BE2C (cell line): Measurements from ENCODE around the gene ARL2BP. TPM values are rescaled to one million over a fixed set of nuclear protein-coding genes. Genes with fewer than 3 reads are reported as not detected.
"Not testable (repeated sequence)": the region's sequence is repeated elsewhere in the genome, so short reads cannot be mapped to it uniquely, and the experiment has no call there.

Experiments used
- DNase-seq: peaks from one replicate; pipeline ENCODE4 v3.0.0-alpha.2; 2020
- H3K27me3 ChIP-seq: fragments of 250-450 bp; sonication (Bioruptor Pico); 2 replicates; pipeline ENCODE4 v1.5.1; 2020; ENCODE audit warnings: mild to moderate bottlenecking
- H3K36me3 ChIP-seq: fragments of 250-450 bp; sonication (Bioruptor Pico); 2 replicates; pipeline ENCODE4 v1.5.1; 2020; ENCODE audit warnings: mild to moderate bottlenecking
- H3K4me1 ChIP-seq: fragments of 250-450 bp; sonication (Bioruptor Pico); 2 replicates; pipeline ENCODE4 v1.5.1; 2020
- H3K4me3 ChIP-seq: 2 replicates; pipeline ENCODE4 v1.5.1; 2011; ENCODE audit warnings: low read depth, low read length
- H3K9me3 ChIP-seq: fragments of 250-450 bp; sonication (Bioruptor Pico); 2 replicates; pipeline ENCODE4 v1.5.1; 2020
- CTCF ChIP-seq: IDR thresholded peaks from 2 replicates; pipeline ENCODE4 v1.5.1; 2012; ENCODE audit warnings: mild to moderate bottlenecking, low read depth, low read length
- polyA plus RNA-seq: library from polyadenylated mRNA; unstranded; fragments of >200 nt; gene quantifications from one replicate; pipeline ENCODE4 v1.2.1, GENCODE V29; 2012; ENCODE audit warnings: low read depth, missing spikeins; ENCODE audit not compliant: insufficient read length, insufficient read depth

Gene ARL2BP
- 44.5 TPM for polyA plus RNA-seq

- H3K36me3 ChIP-seq = peaks cover 7% of the 10 kb centered on the region; the same call in 1 of the 2 replicates
- DNase-seq = peak; percentile 99
- TF ChIP-seq CTCF = no peak
- no peaks in the 10 kb centered on the region for H3K27me3 ChIP-seq
- H3K9me3 ChIP-seq = no peaks in the 10 kb centered on the region
- H3K4me1 ChIP-seq = no peaks in the 10 kb centered on the region
- H3K4me3 ChIP-seq = peak within 1 kb of the TSS; percentile 88
Observed at GRCh38 chr16:57244767-57245471, at the start of gene ARL2BP. ARL2BP (plus strand) TSS chr16:57245259; CDS start chr16:57245368, 109 bp downstream.

DNA sequence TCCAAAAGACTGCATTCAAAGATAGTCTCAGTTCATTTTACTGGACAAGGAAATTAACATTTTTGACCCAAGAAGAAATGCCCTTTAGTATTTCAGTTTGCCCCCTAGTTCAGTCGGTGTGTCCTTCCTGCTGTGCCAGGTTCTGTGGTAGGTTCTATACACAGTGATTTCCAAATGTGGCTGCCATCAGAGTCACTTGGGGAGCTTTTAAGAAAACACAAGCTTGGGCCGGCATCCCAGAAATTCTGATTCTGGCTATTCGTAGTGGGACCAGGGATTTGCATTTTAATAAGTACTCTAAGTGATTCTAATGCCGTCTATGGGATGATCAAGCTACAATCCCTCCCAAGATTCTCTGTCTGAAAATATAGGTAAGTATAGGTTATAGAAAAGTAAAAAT lies 48.8 kb upstream of the ARL2BP start:
- Histone ChIP-seq H3K36me3 (peaks cover 5% of the 10 kb centered on the region; the same call in 1 of the 2 replicates), H3K9me3 (no peaks in the 10 kb centered on the region; the same call in 1 of the 2 replicates), H3K4me1 (peaks cover 13% of the 10 kb centered on the region), H3K27me3 (no peaks in the 10 kb centered on the region), H3K4me3 (no peak overlapping the region)
- no peak for DNase-seq
- no peak for TF ChIP-seq CTCF

GRCh38 chr16:57196753-57197152 lies 48.3 kb upstream of the ARL2BP start:
- Histone ChIP-seq H3K27me3 (no peaks in the 10 kb centered on the region), H3K36me3 (peaks cover 5% of the 10 kb centered on the region; the same call in 1 of the 2 replicates), H3K4me1 (peaks cover 13% of the 10 kb centered on the region), H3K9me3 (no peaks in the 10 kb centered on the region; the same call in 1 of the 2 replicates), H3K4me3 (peak overlapping the region; percentile 8; the same call in 1 of the 2 replicates)
- peak; percentile 41 for DNase-seq
- no peak for TF ChIP-seq CTCF

DNA sequence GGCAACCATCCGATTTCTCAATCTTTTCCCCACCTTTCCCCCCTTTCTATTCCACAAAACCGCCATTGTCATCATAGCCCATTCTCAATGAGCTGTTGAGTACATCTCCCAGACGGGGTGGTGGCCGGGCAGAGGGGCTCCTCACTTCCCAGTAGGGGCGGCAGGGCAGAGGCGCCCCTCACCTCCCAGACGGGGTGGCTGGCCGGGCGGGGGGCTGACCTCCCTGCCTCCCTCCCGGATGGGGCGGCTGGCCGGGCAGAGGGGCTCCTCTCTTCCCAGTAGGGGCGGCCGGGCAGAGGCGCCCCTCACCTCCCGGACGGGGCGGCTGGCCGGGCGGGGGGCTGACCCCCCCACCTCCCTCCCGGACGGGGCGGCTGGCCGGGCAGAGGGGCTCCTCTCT lies 44.7 kb upstream of the ARL2BP start:
- H3K4me3 ChIP-seq, H3K9me3 ChIP-seq, DNase-seq, H3K27me3 ChIP-seq: not testable (repeated sequence)
- Histone ChIP-seq H3K4me1 (peaks cover 13% of the 10 kb centered on the region), H3K36me3 (peaks cover 16% of the 10 kb centered on the region)

- H3K4me1 ChIP-seq = peaks cover 13% of the 10 kb centered on the region
- not testable (repeated sequence) for DNase-seq, H3K9me3 ChIP-seq, H3K27me3 ChIP-seq, H3K4me3 ChIP-seq
- peaks cover 22% of the 10 kb centered on the region for H3K36me3 ChIP-seq
Observed at GRCh38 chr16:57200926-57201325, 44.1 kb upstream of the ARL2BP start.

GRCh38 chr16:57202095-57202886 lies 42.8 kb upstream of the ARL2BP start:
- H3K4me3 ChIP-seq = no peak overlapping the region
- no peaks in the 10 kb centered on the region for H3K27me3 ChIP-seq
- no peak for TF ChIP-seq CTCF
- H3K36me3 ChIP-seq = peaks cover 33% of the 10 kb centered on the region
- no peak for DNase-seq
- H3K9me3 ChIP-seq = no peaks in the 10 kb centered on the region; the same call in 1 of the 2 replicates
- peaks cover 5% of the 10 kb centered on the region for H3K4me1 ChIP-seq

GRCh38 chr16:57203451-57203850 lies 41.6 kb upstream of the ARL2BP start:
- no peaks in the 10 kb centered on the region for H3K27me3 ChIP-seq
- H3K36me3 ChIP-seq = peaks cover 41% of the 10 kb centered on the region
- H3K4me1 ChIP-seq = no peaks in the 10 kb centered on the region
- DNase-seq = no peak
- H3K4me3 ChIP-seq = no peak overlapping the region
- no peak for TF ChIP-seq CTCF
- H3K9me3 ChIP-seq = no peaks in the 10 kb centered on the region; the same call in 1 of the 2 replicates
